Transverse colon (tissue), 4 donors: ENCODE data around the gene GPSM3. TPM values are rescaled to one million over a fixed set of nuclear protein-coding genes. Genes with fewer than 3 reads are reported as not detected.

Source experiments
- DNase-seq: peaks from one replicate; pipeline ENCODE4 v3.0.0-alpha.2; 2019
- H3K27ac ChIP-seq, 4 donors: fragments of 200-600 bp; sonication (generic); 2 replicates each; pipeline ENCODE4 v1.5.1; 2016 to 2018; ENCODE audit warnings: inconsistent platforms in 4 of 4
- H3K27me3 ChIP-seq: fragments of 200-600 bp; sonication (generic); 2 replicates; pipeline ENCODE4 v1.5.1; 2017; ENCODE audit warnings: inconsistent platforms
- H3K36me3 ChIP-seq, 4 donors: fragments of 200-600 bp; sonication (generic); 2 replicates each; pipeline ENCODE4 v1.5.1; 2017 to 2019; ENCODE audit warnings: inconsistent platforms in 4 of 4
- H3K4me1 ChIP-seq, 4 donors: fragments of 200-600 bp; sonication (generic); 2 replicates each; pipeline ENCODE4 v1.5.1; 2017 to 2020; ENCODE audit warnings: inconsistent platforms in 4 of 4
- H3K4me3 ChIP-seq, 4 donors: fragments of 200-600 bp; sonication (generic); 1 replicate in 1 of 4; 2 replicates in 3 of 4; pipeline versions ENCODE4 v1.5.1 to v1.6.1; 2017 to 2019; ENCODE audit warnings: inconsistent platforms in 4 of 4
- H3K9me3 ChIP-seq, 2 donors: fragments of 200-600 bp; sonication (generic); 2 replicates each; pipeline ENCODE4 v1.5.1; 2017 to 2019; ENCODE audit warnings: inconsistent platforms in 2 of 2
- CTCF ChIP-seq, 5 experiments: fragments of 200-600 bp in 3 of 5; fragments of 450-650 bp in 2 of 5; sonication (generic) in 3 of 5; IDR thresholded peaks; 1 replicate in 2 of 5; 2 replicates in 3 of 5; pipeline ENCODE4 v1.5.1; 2016 to 2017; ENCODE audit warnings: antibody characterized with exemption in 5 of 5, inconsistent platforms in 3 of 5, mild to moderate bottlenecking in 2 of 5, moderate library complexity in 1 of 5
- EP300 ChIP-seq: sonication (generic); formaldehyde crosslinking; IDR thresholded peaks from one replicate; pipeline ENCODE4 v1.6.1; 2017; ENCODE audit warnings: antibody characterized with exemption, low read depth
- POLR2A ChIP-seq: fragments of 450-650 bp; IDR thresholded peaks from one replicate; pipeline ENCODE4 v1.6.1; 2016; ENCODE audit warnings: antibody characterized with exemption, mild to moderate bottlenecking, moderate library complexity
- POLR2AphosphoS5 ChIP-seq, 3 donors: sonication (generic); formaldehyde crosslinking; IDR thresholded peaks; one replicate each; pipeline ENCODE4 v1.6.1; 2016; ENCODE audit warnings: antibody characterized with exemption in 3 of 3
- WGBS, 2 donors: methylation state at CpG; one replicate each; pipeline ENCODE4 v1.1.5; 2018; ENCODE audit warnings: low coverage in 1 of 2; 5-methylcytosine and 5-hydroxymethylcytosine counted together
- in situ Hi-C, 4 donors: fragments of 200-750 bp; cut with MboI; loops; one replicate each; pipeline versions ENCODE4 v1.15.0 to v1.15.1; 2017; ENCODE audit warnings: low sequenced_read_pairs in 3 of 4, low pct_ligation_motif_present in 1 of 4, low pct_unique_long_range_greater_than_20kb in 1 of 4
- intact Hi-C: fragments of 100-400 bp; cut with DNase I; formaldehyde crosslinking; loops from one replicate; pipeline ENCODE4 v1.15.1; 2023; ENCODE audit warnings: low total_unique reads
- total RNA-seq, 4 donors: library from RNA; depleted of rRNA; stranded (reverse); fragments of >200 nt; gene quantifications; one replicate each; pipeline ENCODE4 v1.1.0, GENCODE V29; 2016

The GPSM3 gene
- total RNA-seq, 4 donors from 2014 or later = 1.00 to 8.6 (median 6.7) TPM

GRCh38 chr6:32190911-32191677 lies 1.3 kb downstream of the GPSM3 start:
- no peak for DNase-seq
- peaks cover 0 to 7% (median 0%) of the 10 kb centered on the region in 4 donors for H3K36me3 ChIP-seq
- no peaks in the 10 kb centered on the region for H3K27me3 ChIP-seq
- peaks cover 21 to 66% (median 41%) of the 10 kb centered on the region in 4 donors for H3K4me1 ChIP-seq
- in situ Hi-C loops (no loop called here), intact Hi-C loops (loop anchor here (2.0 kb wide), 1 partner anchor 38 kb away; no protein-coding TSS in a partner anchor)
- peak overlapping the region in 3 of 4 donors; percentile 77 to 95 (median 82) for H3K4me3 ChIP-seq
- no peaks in the 10 kb centered on the region for H3K9me3 ChIP-seq
- peak overlapping the region; percentile 92 to 98 (median 98) for H3K27ac ChIP-seq
- no peak for TF ChIP-seq CTCF (IDR thresholded peaks at IDR 0.05)
- no peak for TF ChIP-seq POLR2A
- TF ChIP-seq POLR2AphosphoS5 (IDR thresholded peaks at IDR 0.05) = no peak
- TF ChIP-seq EP300 = no peak
- 69 to 100% methylated on average over 1 to 8 of the region's 8 CpGs for WGBS, 2 donors

GRCh38 chr6:32190054-32190851 lies 2.2 kb downstream of the GPSM3 start, which contains the start of gene PBX2:
Gene PBX2, minus strand, starts transcription at chr6:32190202. Its CDS starts 287 bp downstream, at chr6:32189915.
- Histone ChIP-seq H3K4me3 (peak within 1 kb of the TSS; percentile 77 to 95 (median 86)), H3K4me1 (peaks cover 21 to 70% (median 45%) of the 10 kb centered on the region in 4 donors), H3K27me3 (no peaks in the 10 kb centered on the region), H3K27ac (peak within 1 kb of the TSS; percentile 92 to 98 (median 98)), H3K36me3 (peaks cover 0 to 7% (median 0%) of the 10 kb centered on the region in 4 donors), H3K9me3 (no peaks in the 10 kb centered on the region)
- intact Hi-C loops (loop anchor here (2.0 kb wide), 1 partner anchor 37 kb away; no protein-coding TSS in a partner anchor), in situ Hi-C loops (no loop called here)
- TF ChIP-seq CTCF (IDR thresholded peaks at IDR 0.05) (no peak), POLR2AphosphoS5 (IDR thresholded peaks at IDR 0.05) (peak; percentile 55 to 78 (median 70)), POLR2A (peak; percentile 75)
- WGBS, 2 donors = 1% methylated on average over 22 of the region's 23 CpGs; no CpG with 5 or more reads in 1 of the 2 donors
- peak; percentile 94 for DNase-seq

GRCh38 chr6:32189742-32190053 lies 2.7 kb downstream of the GPSM3 start:
- DNase-seq = no peak
- peaks cover 17 to 65% (median 42%) of the 10 kb centered on the region in 4 donors for H3K4me1 ChIP-seq
- 11% methylated on average over 11 of the region's 23 CpGs; no CpG with 5 or more reads in 1 of the 2 donors for WGBS, 2 donors

More at GRCh38 chr6:32189742-32190053, 2.7 kb downstream of the GPSM3 start:
- in situ Hi-C loops (no loop called here), intact Hi-C loops (loop anchor here (2.0 kb wide), 1 partner anchor 37 kb away; no protein-coding TSS in a partner anchor)
- Histone ChIP-seq H3K9me3 (no peaks in the 10 kb centered on the region), H3K36me3 (peaks cover 0 to 7% (median 0%) of the 10 kb centered on the region in 4 donors), H3K27me3 (no peaks in the 10 kb centered on the region), H3K27ac (peak overlapping the region; percentile 92 to 98 (median 98)), H3K4me3 (peak overlapping the region; percentile 77 to 95 (median 86))
- no peak for TF ChIP-seq CTCF (IDR thresholded peaks at IDR 0.05)
- no peak for TF ChIP-seq EP300
- no peak for TF ChIP-seq POLR2A
- no peak for TF ChIP-seq POLR2AphosphoS5 (IDR thresholded peaks at IDR 0.05)
